ENCODE data around the gene KIF22. TPM values are rescaled to one million over a fixed set of nuclear protein-coding genes. Genes with fewer than 3 reads are reported as not detected.

KIF22 gene
- total RNA-seq, 2 donors from 2014 or later = 10.1 to 17.1 TPM

- Histone ChIP-seq H3K36me3 (peaks cover 10% of the 10 kb centered on the region), H3K27ac (peak within 1 kb of the TSS; percentile 94)
These were observed 25.5 kb downstream of the KIF22 start, which contains the start of gene PAGR1 for GRCh38 chr16:29815793-29816693. Gene PAGR1, plus strand, starts transcription at chr16:29816152. Its CDS starts 374 bp downstream, at chr16:29816526.

GRCh38 chr16:29816694-29817441 lies 26.3 kb downstream of the KIF22 start:
- Histone ChIP-seq H3K27ac (peak overlapping the region; percentile 94), H3K36me3 (peaks cover 10% of the 10 kb centered on the region), H3K9me3 (no peaks in the 10 kb centered on the region), H3K27me3 (no peaks in the 10 kb centered on the region), H3K4me1 (peaks cover 0 to 74% of the 10 kb centered on the region in 2 donors), H3K4me3 (peak overlapping the region; percentile 65 to 84)
- no peak for TF ChIP-seq CTCF (IDR thresholded peaks at IDR 0.05)
- peak; percentile 77 for DNase-seq (ENCODE audit: low spot score)

More at GRCh38 chr16:29815793-29816693, 25.5 kb downstream of the KIF22 start, which contains the start of gene PAGR1:
- peak; percentile 81 to 96 for TF ChIP-seq CTCF (IDR thresholded peaks at IDR 0.05)
- peak; percentile 99 for DNase-seq (ENCODE audit: low spot score)
- peaks cover 0 to 71% of the 10 kb centered on the region in 2 donors for H3K4me1 ChIP-seq
- H3K9me3 ChIP-seq = no peaks in the 10 kb centered on the region
- H3K4me3 ChIP-seq = peak within 1 kb of the TSS; percentile 65 to 84
- no peaks in the 10 kb centered on the region for H3K27me3 ChIP-seq

GRCh38 chr16:29818082-29818481 lies 27.5 kb downstream of the KIF22 start:
- H3K36me3 ChIP-seq = peaks cover 10% of the 10 kb centered on the region
- no peak overlapping the region for H3K27ac ChIP-seq
- TF ChIP-seq CTCF (IDR thresholded peaks at IDR 0.05) = no peak
- H3K9me3 ChIP-seq = no peaks in the 10 kb centered on the region
- H3K27me3 ChIP-seq = no peaks in the 10 kb centered on the region
- H3K4me1 ChIP-seq = peaks cover 0 to 73% of the 10 kb centered on the region in 2 donors
- no peak for DNase-seq (ENCODE audit: low spot score)
- H3K4me3 ChIP-seq = no peak overlapping the region

- no peaks in the 10 kb centered on the region for H3K27me3 ChIP-seq
- H3K36me3 ChIP-seq = peaks cover 10% of the 10 kb centered on the region
- H3K4me3 ChIP-seq = no peak overlapping the region
- no peaks in the 10 kb centered on the region for H3K9me3 ChIP-seq
- no peak for DNase-seq (ENCODE audit: low spot score)
- H3K4me1 ChIP-seq = peaks cover 0 to 76% of the 10 kb centered on the region in 2 donors
- no peak for TF ChIP-seq CTCF (IDR thresholded peaks at IDR 0.05)
- H3K27ac ChIP-seq = peak overlapping the region in 1 of 2 donors; percentile 84
These were observed 29.0 kb downstream of the KIF22 start for GRCh38 chr16:29819506-29819905.

GRCh38 chr16:29820271-29820701 lies 29.7 kb downstream of the KIF22 start, which contains the start of gene MVP:
Gene MVP, plus strand, starts transcription at chr16:29820462. Its CDS starts 10,088 bp downstream, at chr16:29830550.
- H3K36me3 ChIP-seq = peaks cover 10% of the 10 kb centered on the region
- no peaks in the 10 kb centered on the region for H3K9me3 ChIP-seq
- H3K27me3 ChIP-seq = no peaks in the 10 kb centered on the region
- no peak for TF ChIP-seq CTCF (IDR thresholded peaks at IDR 0.05)
- peak within 1 kb of the TSS; percentile 81 to 84 for H3K27ac ChIP-seq
- peaks cover 0 to 75% of the 10 kb centered on the region in 2 donors for H3K4me1 ChIP-seq
- H3K4me3 ChIP-seq = peak within 1 kb of the TSS; percentile 66 to 74
- peak; percentile 82 for DNase-seq (ENCODE audit: low spot score)

Data from right atrium auricular region (tissue), 2 donors.